Measurements from ENCODE around the gene FKBP1C. TPM values are rescaled to one million over a fixed set of nuclear protein-coding genes. Genes with fewer than 3 reads are reported as not detected.
"Not testable (repeated sequence)": the region's sequence is repeated elsewhere in the genome, so short reads cannot be mapped to it uniquely, and the experiment has no call there.

FKBP1C gene
- total and polyA plus RNA-seq, 2 experiments from 2014 or later: 0.47 to 0.80 TPM

- not testable (repeated sequence) for H3K36me3 ChIP-seq (replicated peaks; ENCODE audit: insufficient read depth, low read depth); H2AFZ ChIP-seq; H3K9me3 ChIP-seq (ENCODE audit: low read depth); H3K27ac ChIP-seq; H3K4me1 ChIP-seq (ENCODE audit: insufficient read depth); H3K9me2 ChIP-seq (replicated peaks; ENCODE audit: insufficient read depth); H3K79me2 ChIP-seq; H4K20me1 ChIP-seq (ENCODE audit: insufficient read depth, poor library complexity, severe bottlenecking); H3K4me2 ChIP-seq; H3K27me3 ChIP-seq; DNase-seq (ENCODE audit: low spot score); H3K4me3 ChIP-seq
- WGBS (ENCODE audit: low lambda C conversion rate, missing lambda C conversion rate): 83% methylated on average over 22 of the region's 32 CpGs
Measured at GRCh38 chr6:63227928-63228894, 16.9 kb downstream of the FKBP1C start.

GRCh38 chr6:63230027-63230426 is 18.8 kb downstream of the FKBP1C start:
- DNase-seq (ENCODE audit: low spot score); H3K9me2 ChIP-seq (replicated peaks; ENCODE audit: insufficient read depth); H3K9me3 ChIP-seq (ENCODE audit: low read depth); H3K4me1 ChIP-seq (ENCODE audit: insufficient read depth); H3K4me3 ChIP-seq; H3K36me3 ChIP-seq (replicated peaks; ENCODE audit: insufficient read depth, low read depth); H3K4me2 ChIP-seq; H3K27me3 ChIP-seq; H3K79me2 ChIP-seq; H3K27ac ChIP-seq; H4K20me1 ChIP-seq (ENCODE audit: insufficient read depth, poor library complexity, severe bottlenecking); H2AFZ ChIP-seq: not testable (repeated sequence)
- WGBS (ENCODE audit: low lambda C conversion rate, missing lambda C conversion rate): 90% methylated on average over 12 of the region's 13 CpGs

- not testable (repeated sequence) for H3K4me2 ChIP-seq; DNase-seq (ENCODE audit: low spot score); H3K79me2 ChIP-seq; H3K36me3 ChIP-seq (replicated peaks; ENCODE audit: insufficient read depth, low read depth); H2AFZ ChIP-seq; H3K27me3 ChIP-seq; H3K4me1 ChIP-seq (ENCODE audit: insufficient read depth); H3K4me3 ChIP-seq; H3K9me2 ChIP-seq (replicated peaks; ENCODE audit: insufficient read depth); H3K9me3 ChIP-seq (ENCODE audit: low read depth); H4K20me1 ChIP-seq (ENCODE audit: insufficient read depth, poor library complexity, severe bottlenecking); H3K27ac ChIP-seq
- WGBS (ENCODE audit: low lambda C conversion rate, missing lambda C conversion rate): 82% methylated on average over 12 of the region's 12 CpGs
Measured at GRCh38 chr6:63230511-63230910, 19.2 kb downstream of the FKBP1C start.

GRCh38 chr6:63236398-63236817 is 25.1 kb downstream of the FKBP1C start:
- TF ChIP-seq EZH2phosphoT487 (IDR thresholded peaks at IDR 0.05; ENCODE audit: low read depth, severe bottlenecking, unreplicated experiment) (no peak), CTCF (IDR thresholded peaks at IDR 0.05; ENCODE audit: poor library complexity) (no peak), EZH2 (IDR thresholded peaks at IDR 0.05; ENCODE audit: borderline replicate concordance) (no peak)
- no peak overlapping the region for H3K27ac ChIP-seq

GRCh38 chr6:63245420-63245819 is 34.2 kb downstream of the FKBP1C start:
- 87% methylated on average over 2 of the region's 2 CpGs for WGBS (ENCODE audit: low lambda C conversion rate, missing lambda C conversion rate)
- Histone ChIP-seq H3K4me2 (no peak overlapping the region), H4K20me1 (ENCODE audit: insufficient read depth, poor library complexity, severe bottlenecking) (no peaks in the 10 kb centered on the region), H3K27ac (no peak overlapping the region), H3K4me1 (ENCODE audit: insufficient read depth) (no peaks in the 10 kb centered on the region), H3K9me2 (replicated peaks; ENCODE audit: insufficient read depth) (no peaks in the 10 kb centered on the region), H3K9me3 (ENCODE audit: low read depth) (no peaks in the 10 kb centered on the region), H2AFZ (no peak overlapping the region), H3K36me3 (replicated peaks; ENCODE audit: insufficient read depth, low read depth) (no peaks in the 10 kb centered on the region), H3K79me2 (no peaks in the 10 kb centered on the region), H3K27me3 (no peaks in the 10 kb centered on the region), H3K4me3 (no peak overlapping the region)
- DNase-seq (ENCODE audit: low spot score): no peak
- no peak for TF ChIP-seq EZH2phosphoT487 (IDR thresholded peaks at IDR 0.05; ENCODE audit: low read depth, severe bottlenecking, unreplicated experiment)
- no peak for TF ChIP-seq EZH2 (IDR thresholded peaks at IDR 0.05; ENCODE audit: borderline replicate concordance)
- TF ChIP-seq CTCF (IDR thresholded peaks at IDR 0.05; ENCODE audit: poor library complexity): no peak

More at GRCh38 chr6:63236398-63236817, 25.1 kb downstream of the FKBP1C start:
- Histone ChIP-seq H3K4me3 (no peak overlapping the region), H3K9me3 (ENCODE audit: low read depth) (no peaks in the 10 kb centered on the region), H2AFZ (no peak overlapping the region), H4K20me1 (ENCODE audit: insufficient read depth, poor library complexity, severe bottlenecking) (no peaks in the 10 kb centered on the region), H3K36me3 (replicated peaks; ENCODE audit: insufficient read depth, low read depth) (no peaks in the 10 kb centered on the region), H3K9me2 (replicated peaks; ENCODE audit: insufficient read depth) (no peaks in the 10 kb centered on the region), H3K79me2 (no peaks in the 10 kb centered on the region), H3K4me2 (no peak overlapping the region), H3K27me3 (no peaks in the 10 kb centered on the region), H3K4me1 (ENCODE audit: insufficient read depth) (no peaks in the 10 kb centered on the region)
- WGBS (ENCODE audit: low lambda C conversion rate, missing lambda C conversion rate): 47% methylated on average over 3 of the region's 3 CpGs
- DNase-seq (ENCODE audit: low spot score): no peak
